ENCODE measurements around the gene AP1G1. TPM values are rescaled to one million over a fixed set of nuclear protein-coding genes. Genes with fewer than 3 reads are reported as not detected.

The AP1G1 gene
- total and polyA plus RNA-seq, 2 of the 4 experiments (the other 2 are of a cell fraction): 48.3 to 86.7 TPM

DNA sequence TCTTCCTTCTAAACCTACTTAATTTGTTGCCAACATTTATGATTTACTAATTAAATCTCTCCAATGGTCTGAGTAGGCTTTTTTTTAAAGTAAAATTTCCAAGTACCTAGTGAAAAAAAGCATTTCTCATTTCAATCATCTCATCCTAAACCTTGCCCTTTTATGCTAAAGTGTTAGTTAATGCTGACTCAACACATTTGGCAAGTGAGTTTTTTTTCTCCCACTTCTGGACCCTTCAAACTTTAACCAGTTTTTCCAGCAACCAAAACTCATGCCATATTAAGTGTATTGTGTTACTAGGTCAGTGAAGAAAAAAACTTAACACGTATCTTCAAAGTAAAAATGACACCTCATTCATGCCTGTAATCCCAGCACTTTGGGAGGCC is 5.3 kb downstream of the AP1G1 start:
- ChIA-PET POLR2A (ENCODE audit: unreplicated experiment) (no interaction called here), CTCF (no interaction called here)
- no peak overlapping the region for H2BK20ac ChIP-seq (ENCODE audit: low read depth, low read length)
- H3K18ac ChIP-seq (ENCODE audit: low read depth, low read length): no peak overlapping the region
- intact Hi-C loops (cut with micrococcal nuclease) (no loop called here), in situ Hi-C loops (cut with MboI; ENCODE audit: low sequenced_read_pairs) (no loop called here), dilution Hi-C loops (cut with HindIII; ENCODE audit: low sequenced_read_pairs, unreplicated experiment) (no loop called here)
- no peaks in the 10 kb centered on the region for H3K27me3 ChIP-seq (ENCODE audit: control insufficient read depth, insufficient read depth, low read length)
- H4K91ac ChIP-seq (ENCODE audit: insufficient read depth, low read depth, low read length): no peak overlapping the region
- peaks cover 0 to 24% of the 10 kb centered on the region in 2 experiments; a peak in 3 of 4 replicates for H3K79me1 ChIP-seq (ENCODE audit: low read depth in 1 of 2, low read length in 2 of 2)
- no peak overlapping the region for H3K4me3 ChIP-seq (ENCODE audit: insufficient read depth, low read depth, low read length)
- no peak overlapping the region for H2BK5ac ChIP-seq (ENCODE audit: low read depth, low read length, poor library complexity, severe bottlenecking)
- H4K20me1 ChIP-seq (ENCODE audit: insufficient read depth, low read length): peaks cover 52% of the 10 kb centered on the region
- WGBS, 2 experiments (ENCODE audit: extremely low coverage in 2 of 2, insufficient read length in 1 of 2): no CpG with 5 or more reads among the region's 1 CpG
- H3K9me3 ChIP-seq (ENCODE audit: control insufficient read depth, insufficient read depth, low read length): no peaks in the 10 kb centered on the region
- DNase-seq (no peak), ATAC-seq (ENCODE audit: low read depth) (no peak)
- no peaks in the 10 kb centered on the region; the same call in 1 of the 2 replicates for H3K9me1 ChIP-seq (ENCODE audit: insufficient read depth, low read length)
- peaks cover 11% of the 10 kb centered on the region for H3K36me3 ChIP-seq (ENCODE audit: control insufficient read depth, insufficient read depth, low read length)
- H3K23ac ChIP-seq (ENCODE audit: low read depth, low read length): 0 out of 2 replicates have a peak overlapping the region, but pooled peaks have one; percentile 25
- no peak overlapping the region for H4K5ac ChIP-seq (ENCODE audit: low read depth, low read length)
- H3K4me1 ChIP-seq (ENCODE audit: control insufficient read depth, insufficient read depth, low read length): peaks cover 8% of the 10 kb centered on the region
- H2BK120ac ChIP-seq (ENCODE audit: low read depth, low read length): no peak overlapping the region
- no peak overlapping the region for H2BK15ac ChIP-seq (ENCODE audit: low read depth, low read length)
- H3K4me2 ChIP-seq (ENCODE audit: low read depth, low read length): no peak overlapping the region
- H3K14ac ChIP-seq (replicated peaks; ENCODE audit: low read depth, low read length): no peak overlapping the region
- no peak overlapping the region for H2AK9ac ChIP-seq (replicated peaks; ENCODE audit: low read depth, low read length, poor library complexity)
- H2AK5ac ChIP-seq (ENCODE audit: low read depth, low read length): no peak overlapping the region
- H3K4ac ChIP-seq (ENCODE audit: low read depth, low read length): no peak overlapping the region
- H3K27ac ChIP-seq (ENCODE audit: insufficient read depth, low read length): no peak overlapping the region
- H3K56ac ChIP-seq (ENCODE audit: extremely low read depth, insufficient read depth, low read length): no peak overlapping the region
- no TSS peak for BruUV-seq (replicated peaks)
- TF ChIP-seq RAD21 (IDR thresholded peaks at IDR 0.05; ENCODE audit: low read length) (no peak), NFE2L2 (IDR thresholded peaks at IDR 0.05; ENCODE audit: low read depth, low read length) (no peak), MAFK (IDR thresholded peaks at IDR 0.05; ENCODE audit: low read depth, low read length) (peak; percentile 100)
- TF ChIP-seq, protein P1, sequence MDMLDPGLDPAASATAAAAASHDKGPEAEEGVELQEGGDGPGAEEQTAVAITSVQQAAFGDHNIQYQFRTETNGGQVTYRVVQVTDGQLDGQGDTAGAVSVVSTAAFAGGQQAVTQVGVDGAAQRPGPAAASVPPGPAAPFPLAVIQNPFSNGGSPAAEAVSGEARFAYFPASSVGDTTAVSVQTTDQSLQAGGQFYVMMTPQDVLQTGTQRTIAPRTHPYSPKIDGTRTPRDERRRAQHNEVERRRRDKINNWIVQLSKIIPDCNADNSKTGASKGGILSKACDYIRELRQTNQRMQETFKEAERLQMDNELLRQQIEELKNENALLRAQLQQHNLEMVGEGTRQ (IDR thresholded peaks at IDR 0.05; ENCODE audit: low read depth, low read length): no peak
- H3K9ac ChIP-seq (ENCODE audit: low read depth, low read length): no peak overlapping the region
- no peak overlapping the region for H4K8ac ChIP-seq (ENCODE audit: low read depth in 2 of 2, low read length in 2 of 2)
- H2AFZ ChIP-seq (replicated peaks; ENCODE audit: low read length, poor library complexity): no peak overlapping the region

Measured in IMR-90 (cell line).